H7 (cell line): ENCODE measurements around the gene CHST1. TPM values are rescaled to one million over a fixed set of nuclear protein-coding genes. Genes with fewer than 3 reads are reported as not detected.
A peak's percentile ranks its signal among the peaks of the same experiment; 100 is the strongest.

Source experiments
- DNase-seq: peaks from one replicate; pipeline ENCODE4 v3.0.0; 2012
- H3K27me3 ChIP-seq: 2 replicates; pipeline ENCODE4 v1.6.0; 2011; ENCODE audit warnings: mild to moderate bottlenecking, low read length; ENCODE audit not compliant: control insufficient read depth, insufficient read depth
- H3K36me3 ChIP-seq: replicated peaks from 2 replicates; pipeline ENCODE4 v1.5.1; 2011; ENCODE audit warnings: low read length; ENCODE audit not compliant: control insufficient read depth, insufficient read depth
- H3K4me3 ChIP-seq: 2 replicates; pipeline ENCODE4 v1.5.1; 2011; ENCODE audit warnings: low read depth, mild to moderate bottlenecking, control low read depth, low read length, moderate library complexity; ENCODE audit not compliant: insufficient read depth
- total RNA-seq: library from RNA; depleted of rRNA; stranded (reverse); fragments of >200 nt; shearing (Covaris generic); gene quantifications from 2 replicates; pipeline ENCODE4 v1.2.3, GENCODE V29; 2014; rRNA removed

The CHST1 gene, protein sequence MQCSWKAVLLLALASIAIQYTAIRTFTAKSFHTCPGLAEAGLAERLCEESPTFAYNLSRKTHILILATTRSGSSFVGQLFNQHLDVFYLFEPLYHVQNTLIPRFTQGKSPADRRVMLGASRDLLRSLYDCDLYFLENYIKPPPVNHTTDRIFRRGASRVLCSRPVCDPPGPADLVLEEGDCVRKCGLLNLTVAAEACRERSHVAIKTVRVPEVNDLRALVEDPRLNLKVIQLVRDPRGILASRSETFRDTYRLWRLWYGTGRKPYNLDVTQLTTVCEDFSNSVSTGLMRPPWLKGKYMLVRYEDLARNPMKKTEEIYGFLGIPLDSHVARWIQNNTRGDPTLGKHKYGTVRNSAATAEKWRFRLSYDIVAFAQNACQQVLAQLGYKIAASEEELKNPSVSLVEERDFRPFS
- 0.87 and 0.89 TPM in 2 replicates for total RNA-seq

- Histone ChIP-seq H3K36me3 (no peaks in the 10 kb centered on the region), H3K27me3 (peaks cover 47% of the 10 kb centered on the region), H3K4me3 (peak within 1 kb of the TSS; percentile 57)
- DNase-seq, result peak; percentile 93
Observed at GRCh38 chr11:45665206-45665932, at the start of gene CHST1. Gene CHST1, minus strand, starts transcription at chr11:45665622. Its CDS starts 14,699 bp downstream, at chr11:45650923.

GRCh38 chr11:45713573-45713972 lies 48.2 kb upstream of the CHST1 start:
- no peak for DNase-seq
- Histone ChIP-seq H3K4me3 (no peak overlapping the region), H3K27me3 (peaks cover 6% of the 10 kb centered on the region; the same call in 1 of the 2 replicates)

GRCh38 chr11:45710561-45710960 lies 45.1 kb upstream of the CHST1 start:
- Histone ChIP-seq H3K4me3 (no peak overlapping the region), H3K27me3 (peaks cover 6% of the 10 kb centered on the region; the same call in 1 of the 2 replicates), H3K36me3 (no peaks in the 10 kb centered on the region)
- no peak for DNase-seq

More at GRCh38 chr11:45713573-45713972, 48.2 kb upstream of the CHST1 start:
- H3K36me3 ChIP-seq, result no peaks in the 10 kb centered on the region

- no peak overlapping the region for H3K4me3 ChIP-seq
- no peak for DNase-seq
- H3K36me3 ChIP-seq, result no peaks in the 10 kb centered on the region
- H3K27me3 ChIP-seq, result peaks cover 6% of the 10 kb centered on the region; the same call in 1 of the 2 replicates
Observed at GRCh38 chr11:45708887-45709663, 43.7 kb upstream of the CHST1 start.

GRCh38 chr11:45704635-45705034 lies 39.2 kb upstream of the CHST1 start:
- DNase-seq, result no peak
- Histone ChIP-seq H3K36me3 (no peaks in the 10 kb centered on the region), H3K27me3 (no peaks in the 10 kb centered on the region; the same call in 1 of the 2 replicates), H3K4me3 (no peak overlapping the region)

GRCh38 chr11:45704133-45704532 lies 38.7 kb upstream of the CHST1 start:
- Histone ChIP-seq H3K36me3 (no peaks in the 10 kb centered on the region), H3K27me3 (no peaks in the 10 kb centered on the region; the same call in 1 of the 2 replicates), H3K4me3 (no peak overlapping the region)
- no peak for DNase-seq

GRCh38 chr11:45702511-45702910 lies 37.1 kb upstream of the CHST1 start:
- DNase-seq, result no peak
- Histone ChIP-seq H3K4me3 (no peak overlapping the region), H3K36me3 (no peaks in the 10 kb centered on the region), H3K27me3 (no peaks in the 10 kb centered on the region)

- no peaks in the 10 kb centered on the region for H3K36me3 ChIP-seq
- no peak overlapping the region for H3K4me3 ChIP-seq
- DNase-seq, result no peak
- no peaks in the 10 kb centered on the region; the same call in 1 of the 2 replicates for H3K27me3 ChIP-seq
Observed at GRCh38 chr11:45698777-45699497, 33.5 kb upstream of the CHST1 start.

- Histone ChIP-seq H3K4me3 (no peak overlapping the region), H3K36me3 (no peaks in the 10 kb centered on the region), H3K27me3 (no peaks in the 10 kb centered on the region; the same call in 1 of the 2 replicates)
- DNase-seq, result no peak
Observed at GRCh38 chr11:45692808-45693453, 27.5 kb upstream of the CHST1 start.

DNA sequence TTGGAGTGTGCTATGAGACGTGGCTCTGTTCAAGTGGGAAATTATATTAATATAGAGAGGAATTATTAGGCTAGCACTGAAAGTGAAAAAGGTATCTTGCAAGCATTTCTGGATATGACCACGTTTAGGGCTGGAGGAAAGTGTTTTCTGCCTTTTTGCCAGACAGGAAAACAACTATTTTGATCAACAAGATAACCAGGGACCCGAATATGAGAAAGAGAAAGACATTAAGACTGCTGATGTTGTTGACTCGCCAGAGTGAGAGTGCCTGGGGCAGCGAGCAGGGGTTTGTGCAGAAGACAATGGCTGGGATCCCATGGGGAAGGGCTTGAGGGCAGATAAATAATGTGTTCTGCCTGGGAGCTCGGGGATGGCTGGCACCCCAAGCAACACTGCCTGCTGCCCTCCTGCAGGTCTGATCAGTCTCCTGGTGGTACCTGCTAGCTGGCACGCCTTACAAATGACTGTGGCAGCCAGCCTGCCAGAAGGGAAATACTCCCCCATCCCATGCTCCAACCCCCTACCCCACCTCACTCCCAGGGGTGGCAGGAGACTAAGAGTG lies 23.1 kb upstream of the CHST1 start:
- no peak overlapping the region for H3K4me3 ChIP-seq
- no peak for DNase-seq
- H3K27me3 ChIP-seq, result no peaks in the 10 kb centered on the region
- H3K36me3 ChIP-seq, result no peaks in the 10 kb centered on the region

DNA sequence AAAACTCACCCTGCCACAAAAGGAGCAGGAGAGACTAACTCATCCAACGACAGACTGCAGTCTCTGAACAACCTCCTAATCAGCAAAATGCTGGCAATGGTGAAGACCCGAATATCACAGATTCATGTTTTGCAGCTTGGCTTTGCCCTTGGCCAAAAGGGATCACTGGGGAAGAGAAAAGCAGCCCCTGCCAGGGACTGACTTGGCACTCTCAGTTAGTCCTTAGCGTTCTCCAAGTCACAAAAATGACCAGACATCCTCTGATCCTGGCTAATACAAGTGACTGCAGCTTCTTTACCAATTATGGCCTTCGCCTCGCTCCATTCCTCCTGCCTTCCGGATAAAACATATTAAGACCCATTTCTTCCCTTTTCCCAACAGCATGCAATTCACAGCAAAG lies 22.4 kb upstream of the CHST1 start:
- no peaks in the 10 kb centered on the region for H3K27me3 ChIP-seq
- H3K4me3 ChIP-seq, result no peak overlapping the region
- no peaks in the 10 kb centered on the region for H3K36me3 ChIP-seq
- DNase-seq, result no peak

GRCh38 chr11:45685964-45686537 lies 20.6 kb upstream of the CHST1 start:
- H3K36me3 ChIP-seq, result no peaks in the 10 kb centered on the region
- no peak for DNase-seq
- no peak overlapping the region for H3K4me3 ChIP-seq
- no peaks in the 10 kb centered on the region; the same call in 1 of the 2 replicates for H3K27me3 ChIP-seq

GRCh38 chr11:45684440-45684839 lies 19.0 kb upstream of the CHST1 start:
- DNase-seq, result peak; percentile 61
- no peaks in the 10 kb centered on the region for H3K36me3 ChIP-seq

More at GRCh38 chr11:45684440-45684839, 19.0 kb upstream of the CHST1 start:
- Histone ChIP-seq H3K27me3 (no peaks in the 10 kb centered on the region; the same call in 1 of the 2 replicates), H3K4me3 (no peak overlapping the region)
